ENCODE measurements around the gene IFNL4.
A peak's percentile ranks its signal among the peaks of the same experiment; 100 is the strongest.

Gene IFNL4

DNA sequence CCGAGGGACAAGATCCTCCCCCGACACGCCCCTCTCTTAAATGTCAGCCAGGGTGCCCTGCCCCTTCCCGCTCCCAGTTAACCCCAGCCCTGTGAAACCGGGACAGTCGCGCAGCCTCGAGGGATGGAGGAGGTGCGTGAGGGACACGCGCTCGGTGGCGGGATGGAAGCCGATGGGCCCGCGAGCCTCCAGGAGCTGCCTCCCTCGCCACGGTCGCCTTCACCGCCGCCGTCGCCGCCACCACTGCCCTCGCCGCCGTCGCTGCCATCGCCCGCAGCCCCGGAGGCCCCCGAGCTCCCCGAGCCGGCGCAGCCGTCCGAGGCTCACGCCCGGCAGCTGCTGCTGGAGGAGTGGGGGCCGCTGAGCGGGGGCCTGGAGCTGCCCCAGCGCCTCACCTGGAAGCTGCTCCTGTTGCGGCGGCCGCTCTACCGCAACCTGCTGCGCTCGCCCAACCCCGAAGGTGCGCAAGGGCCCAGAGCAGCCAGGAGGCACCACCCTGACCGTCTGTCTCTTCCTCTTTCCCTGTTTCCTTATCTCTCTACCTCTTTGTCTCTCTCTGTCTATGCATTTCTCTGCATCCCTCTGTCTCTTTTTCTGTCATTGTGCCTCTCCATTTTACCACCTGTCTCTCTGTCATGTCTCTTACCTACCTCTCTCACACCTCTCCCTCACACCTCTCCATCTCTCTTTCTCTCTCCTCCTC lies 51.6 kb downstream of the IFNL4 start, which contains the start of gene NCCRP1:
Gene NCCRP1 (plus strand): TSS at position 105 of the 703 bp plus-strand sequence. CDS start 19 bp downstream, at position 124.
- peak within 1 kb of the TSS; percentile 15 for H3K4me3 ChIP-seq (ENCODE audit: low read length)
- H3K27me3 ChIP-seq (ENCODE audit: control insufficient read depth, insufficient read depth, low read length) = peaks cover 31% of the 10 kb centered on the region
- H3K27ac ChIP-seq (ENCODE audit: low read depth, low read length) = no peak within 1 kb of the TSS
- no peaks in the 10 kb centered on the region for H3K4me1 ChIP-seq (ENCODE audit: control insufficient read depth, insufficient read depth, low read length)
- no peaks in the 10 kb centered on the region for H3K36me3 ChIP-seq (ENCODE audit: control insufficient read depth, insufficient read depth, low read length)
- H3K9ac ChIP-seq (ENCODE audit: low read length) = no peak within 1 kb of the TSS

GRCh38 chr19:39196320-39196719 lies 52.3 kb downstream of the IFNL4 start:
- H3K9ac ChIP-seq (ENCODE audit: low read length) = no peak overlapping the region
- H3K27me3 ChIP-seq (ENCODE audit: control insufficient read depth, insufficient read depth, low read length) = peaks cover 25% of the 10 kb centered on the region
- H3K4me1 ChIP-seq (ENCODE audit: control insufficient read depth, insufficient read depth, low read length) = no peaks in the 10 kb centered on the region
- no peaks in the 10 kb centered on the region for H3K36me3 ChIP-seq (ENCODE audit: control insufficient read depth, insufficient read depth, low read length)
- no peak overlapping the region for H3K27ac ChIP-seq (ENCODE audit: low read depth, low read length)
- no peak overlapping the region for H3K4me3 ChIP-seq (ENCODE audit: low read length)

All from rectal smooth muscle tissue (tissue), 1 donor.